ENCODE results near the gene SCUBE3.

The SCUBE3 gene

DNA sequence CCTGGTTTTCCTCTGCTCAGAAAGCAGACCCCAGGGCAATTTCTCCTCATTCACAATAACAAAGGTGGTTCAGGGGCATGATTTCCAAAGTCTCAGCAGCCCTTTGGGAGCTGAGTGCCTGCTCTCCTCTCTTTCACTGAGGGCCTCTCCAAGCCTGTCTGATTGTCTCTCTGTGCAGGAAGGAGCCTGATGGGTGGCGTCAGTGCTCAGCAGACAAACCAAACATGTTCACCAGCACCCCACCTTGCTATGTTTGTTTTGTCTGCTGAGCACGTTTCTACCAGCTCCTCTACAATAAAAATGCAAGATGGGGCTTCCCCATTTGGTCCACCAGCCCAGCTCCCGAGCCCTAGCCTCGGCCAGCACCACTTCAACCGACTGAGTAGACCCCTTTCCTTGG is 47.2 kb upstream of the SCUBE3 start:
- Mint-ChIP-seq H3K36me3 (ENCODE audit: low read depth) (peaks cover 9% of the 10 kb centered on the region), H3K4me1 (peaks cover 88% of the 10 kb centered on the region), H3K27ac (no peak overlapping the region), H3K4me3 (no peak overlapping the region), H3K9me3 (peaks cover 6% of the 10 kb centered on the region), H3K27me3 (ENCODE audit: low read depth, poor library complexity) (peaks cover 5% of the 10 kb centered on the region)
- TF ChIP-seq, protein P1, sequence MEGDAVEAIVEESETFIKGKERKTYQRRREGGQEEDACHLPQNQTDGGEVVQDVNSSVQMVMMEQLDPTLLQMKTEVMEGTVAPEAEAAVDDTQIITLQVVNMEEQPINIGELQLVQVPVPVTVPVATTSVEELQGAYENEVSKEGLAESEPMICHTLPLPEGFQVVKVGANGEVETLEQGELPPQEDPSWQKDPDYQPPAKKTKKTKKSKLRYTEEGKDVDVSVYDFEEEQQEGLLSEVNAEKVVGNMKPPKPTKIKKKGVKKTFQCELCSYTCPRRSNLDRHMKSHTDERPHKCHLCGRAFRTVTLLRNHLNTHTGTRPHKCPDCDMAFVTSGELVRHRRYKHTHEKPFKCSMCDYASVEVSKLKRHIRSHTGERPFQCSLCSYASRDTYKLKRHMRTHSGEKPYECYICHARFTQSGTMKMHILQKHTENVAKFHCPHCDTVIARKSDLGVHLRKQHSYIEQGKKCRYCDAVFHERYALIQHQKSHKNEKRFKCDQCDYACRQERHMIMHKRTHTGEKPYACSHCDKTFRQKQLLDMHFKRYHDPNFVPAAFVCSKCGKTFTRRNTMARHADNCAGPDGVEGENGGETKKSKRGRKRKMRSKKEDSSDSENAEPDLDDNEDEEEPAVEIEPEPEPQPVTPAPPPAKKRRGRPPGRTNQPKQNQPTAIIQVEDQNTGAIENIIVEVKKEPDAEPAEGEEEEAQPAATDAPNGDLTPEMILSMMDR (IDR thresholded peaks at IDR 0.05), result no peak
- DNase-seq, result no peak

DNA sequence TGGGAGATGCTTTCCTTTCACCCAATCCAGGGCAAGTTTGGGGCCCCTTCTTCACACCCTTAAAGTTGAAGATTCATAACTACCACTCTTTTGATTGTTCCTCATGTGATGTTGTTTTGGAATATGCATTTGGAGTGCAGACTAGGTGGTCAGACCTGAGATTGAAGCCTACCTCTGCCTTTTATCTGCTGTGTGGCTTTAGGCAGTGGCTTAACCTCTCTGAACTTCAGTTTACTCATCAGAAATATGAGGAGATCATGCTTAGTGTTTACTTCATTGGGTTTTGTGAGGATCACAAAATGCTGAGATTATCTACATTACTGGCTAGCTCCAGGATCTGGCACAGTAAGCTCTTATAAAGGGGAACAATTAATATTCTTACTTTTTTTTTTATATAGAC is 46.3 kb upstream of the SCUBE3 start:
- Mint-ChIP-seq H3K27ac (no peak overlapping the region), H3K36me3 (ENCODE audit: low read depth) (peaks cover 9% of the 10 kb centered on the region), H3K4me1 (peaks cover 82% of the 10 kb centered on the region), H3K4me3 (no peak overlapping the region), H3K27me3 (ENCODE audit: low read depth, poor library complexity) (peaks cover 5% of the 10 kb centered on the region), H3K9me3 (peaks cover 6% of the 10 kb centered on the region)
- TF ChIP-seq, protein P1 (IDR thresholded peaks at IDR 0.05), result no peak
- DNase-seq, result no peak

DNA sequence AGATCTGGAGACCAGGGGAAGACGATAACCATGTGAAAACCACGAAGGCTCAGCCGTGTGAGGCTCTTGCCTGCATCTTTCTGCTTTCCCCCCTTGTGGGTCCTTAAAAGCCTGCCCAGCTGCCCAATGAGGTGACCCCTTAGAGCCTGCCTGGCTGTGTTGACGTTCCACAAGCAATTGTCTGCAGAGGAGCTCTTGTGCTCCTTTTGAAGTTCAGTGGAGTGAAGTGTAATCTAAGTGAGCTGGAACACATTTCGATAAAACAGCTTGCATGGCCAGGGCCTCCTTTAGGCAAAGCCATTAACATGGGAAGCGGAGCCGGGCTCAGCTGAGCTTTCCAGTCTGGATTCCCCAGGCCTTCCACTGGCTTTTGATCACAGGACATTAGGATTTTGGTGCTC is 45.3 kb upstream of the SCUBE3 start:
- TF ChIP-seq, protein P1 (IDR thresholded peaks at IDR 0.05), result no peak
- Mint-ChIP-seq H3K27me3 (ENCODE audit: low read depth, poor library complexity) (peaks cover 12% of the 10 kb centered on the region), H3K36me3 (ENCODE audit: low read depth) (peaks cover 9% of the 10 kb centered on the region), H3K4me3 (no peak overlapping the region), H3K4me1 (peaks cover 83% of the 10 kb centered on the region), H3K9me3 (peaks cover 6% of the 10 kb centered on the region), H3K27ac (peak overlapping the region; percentile 1)
- DNase-seq, result peak; percentile 26

DNA sequence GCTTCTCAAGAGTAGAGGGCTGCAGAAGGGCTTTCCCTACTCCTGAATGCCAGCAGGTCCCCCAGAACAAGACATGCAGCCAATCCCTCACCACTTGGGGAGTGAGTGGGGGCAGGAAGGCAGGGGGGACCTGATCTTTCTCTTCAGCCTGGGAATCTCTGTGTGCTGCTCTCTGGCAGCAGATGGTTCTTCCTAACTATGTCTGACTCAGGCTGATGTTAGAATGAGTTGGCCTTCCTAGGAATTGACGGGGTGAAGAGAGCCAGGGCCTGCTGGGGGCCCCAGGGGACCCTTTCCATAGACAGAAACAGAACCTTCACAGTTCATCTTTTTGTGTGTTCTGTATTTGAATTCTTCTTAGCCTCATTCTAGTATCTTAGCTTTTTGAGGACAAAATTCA is 43.6 kb upstream of the SCUBE3 start:
- TF ChIP-seq, protein P1 (IDR thresholded peaks at IDR 0.05), result no peak
- Mint-ChIP-seq H3K4me3 (no peak overlapping the region), H3K36me3 (ENCODE audit: low read depth) (no peaks in the 10 kb centered on the region), H3K4me1 (peaks cover 74% of the 10 kb centered on the region), H3K27ac (no peak overlapping the region), H3K27me3 (ENCODE audit: low read depth, poor library complexity) (peaks cover 17% of the 10 kb centered on the region), H3K9me3 (peaks cover 6% of the 10 kb centered on the region)
- DNase-seq, result no peak

DNA sequence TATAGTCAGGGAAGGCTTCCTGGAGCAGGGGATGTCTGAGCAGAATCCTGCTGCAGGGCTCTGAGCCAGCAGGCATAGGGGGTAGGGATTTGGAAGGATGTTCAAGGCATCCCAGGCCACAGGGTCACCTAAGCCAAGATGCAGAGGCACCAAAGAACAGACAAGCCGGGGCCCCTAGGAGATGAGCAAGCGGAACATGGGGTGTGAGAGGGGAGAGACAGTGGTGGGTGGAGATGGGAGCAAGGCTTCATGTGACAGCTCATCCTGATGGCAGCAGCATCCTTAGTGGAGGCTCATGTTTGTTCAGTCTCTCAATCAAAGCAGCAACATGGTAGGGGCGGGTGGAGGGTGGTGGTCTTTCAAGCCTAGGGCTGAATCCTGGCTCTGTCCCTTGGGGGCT is 42.9 kb upstream of the SCUBE3 start:
- H3K27me3 Mint-ChIP-seq (ENCODE audit: low read depth, poor library complexity), result peaks cover 17% of the 10 kb centered on the region
- H3K36me3 Mint-ChIP-seq (ENCODE audit: low read depth), result no peaks in the 10 kb centered on the region
- H3K4me1 Mint-ChIP-seq, result peaks cover 68% of the 10 kb centered on the region
- no peak for DNase-seq
- TF ChIP-seq, protein P1 (IDR thresholded peaks at IDR 0.05), result no peak
- H3K9me3 Mint-ChIP-seq, result peaks cover 6% of the 10 kb centered on the region
- no peak overlapping the region for H3K4me3 Mint-ChIP-seq
- H3K27ac Mint-ChIP-seq, result no peak overlapping the region

DNA sequence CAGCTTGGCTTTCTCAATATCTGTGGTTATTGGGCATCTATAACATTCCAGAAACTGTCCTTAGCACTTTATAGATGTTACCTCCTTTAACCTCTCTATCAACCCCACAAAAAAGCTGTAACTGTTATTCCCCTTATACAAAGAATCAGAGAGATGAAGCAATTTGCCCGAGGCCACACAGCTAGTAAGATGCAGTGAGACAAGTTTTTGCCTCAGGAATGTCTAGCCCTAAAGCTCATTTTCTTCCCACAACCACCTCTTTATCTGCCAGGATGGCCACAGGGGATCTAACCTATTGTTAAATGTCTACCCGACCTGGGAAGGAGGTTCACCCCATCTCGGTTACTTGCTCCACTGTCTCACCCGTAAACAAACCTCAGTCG is 40.7 kb upstream of the SCUBE3 start:
- Mint-ChIP-seq H3K27me3 (ENCODE audit: low read depth, poor library complexity) (peaks cover 17% of the 10 kb centered on the region), H3K4me1 (peaks cover 66% of the 10 kb centered on the region), H3K36me3 (ENCODE audit: low read depth) (no peaks in the 10 kb centered on the region), H3K27ac (no peak overlapping the region), H3K9me3 (peaks cover 6% of the 10 kb centered on the region), H3K4me3 (no peak overlapping the region)
- TF ChIP-seq, protein P1 (IDR thresholded peaks at IDR 0.05), result no peak
- DNase-seq, result no peak

Measured in nephron progenitor cell (in vitro differentiated cells).